ENCODE results near the gene PRKAG2. TPM values are rescaled to one million over a fixed set of nuclear protein-coding genes. Genes with fewer than 3 reads are reported as not detected.
"Not testable (repeated sequence)": the region's sequence is repeated elsewhere in the genome, so short reads cannot be mapped to it uniquely, and the experiment has no call there.

The PRKAG2 gene
- total RNA-seq, 2 experiments from 2014 or later: 23.5 to 25.6 TPM

DNA sequence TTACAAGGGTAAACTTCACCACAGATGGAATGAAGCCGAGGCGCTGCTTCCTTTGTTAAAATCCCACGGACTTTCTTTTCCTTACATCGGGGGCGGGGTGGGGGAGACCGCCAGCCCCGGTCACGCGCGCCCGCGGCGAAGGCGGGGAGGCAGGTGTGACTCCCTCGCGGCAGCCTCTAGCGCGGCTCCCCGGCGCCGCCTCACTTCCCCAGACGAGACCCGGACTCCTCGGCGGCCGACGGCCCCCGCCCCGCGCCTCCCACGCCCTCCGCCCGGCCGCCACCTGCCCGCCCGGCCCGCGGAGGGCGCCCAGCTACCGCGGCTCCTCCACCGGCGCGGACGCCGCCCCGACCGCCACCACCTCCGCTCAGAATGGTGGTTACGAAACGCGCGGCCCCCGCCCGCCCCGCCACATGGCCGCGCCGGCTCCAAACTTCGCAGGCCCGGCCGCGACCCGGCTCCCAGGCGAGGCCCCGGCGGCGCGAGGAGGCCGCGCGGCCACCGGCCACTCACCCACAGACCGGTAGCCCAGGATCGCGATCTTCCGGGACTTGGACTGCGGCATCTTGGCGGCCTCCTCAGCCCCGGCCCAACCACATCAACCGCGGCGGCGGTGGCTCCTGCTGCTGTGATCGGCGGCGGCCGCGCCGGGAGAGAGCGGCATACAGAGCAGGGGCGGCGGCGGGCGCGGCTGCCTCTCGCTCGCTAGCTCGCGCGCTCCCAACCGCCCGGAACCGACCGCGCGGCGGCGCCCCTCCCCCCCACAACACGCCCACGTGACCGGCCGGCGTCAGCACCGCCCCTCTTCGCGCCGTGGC lies 357.8 kb downstream of the PRKAG2 start:
- not testable (repeated sequence) for H3K36me3 Mint-ChIP-seq, H3K27me3 Mint-ChIP-seq, H3K9me3 Mint-ChIP-seq
- intact Hi-C loops (cut with micrococcal nuclease): loop anchor here (1.0 to 5.0 kb wide), 6 partner anchors 47 to 292 kb away; partner anchors contain the start of gene ABCF2
- H3K4me3 Mint-ChIP-seq: peak overlapping the region; percentile 92
- CTCF ChIA-PET: interaction anchor here (1.0 to 1.7 kb wide), 5 partner anchors 48 to 265 kb away, joined by 3 to 9 read pairs (median 4); no protein-coding TSS in a partner anchor
- peaks cover 41% of the 10 kb centered on the region for H3K4me1 Mint-ChIP-seq (ENCODE audit: low read depth)
- POLR2A ChIA-PET: interaction anchor here (0.6 to 3.7 kb wide), 5 partner anchors 19 to 507 kb away, joined by 4 to 25 read pairs (median 4); partner anchors contain the start of gene PRKAG2
- peak; percentile 70 for DNase-seq
- H3K27ac Mint-ChIP-seq: peak overlapping the region; percentile 96

DNA sequence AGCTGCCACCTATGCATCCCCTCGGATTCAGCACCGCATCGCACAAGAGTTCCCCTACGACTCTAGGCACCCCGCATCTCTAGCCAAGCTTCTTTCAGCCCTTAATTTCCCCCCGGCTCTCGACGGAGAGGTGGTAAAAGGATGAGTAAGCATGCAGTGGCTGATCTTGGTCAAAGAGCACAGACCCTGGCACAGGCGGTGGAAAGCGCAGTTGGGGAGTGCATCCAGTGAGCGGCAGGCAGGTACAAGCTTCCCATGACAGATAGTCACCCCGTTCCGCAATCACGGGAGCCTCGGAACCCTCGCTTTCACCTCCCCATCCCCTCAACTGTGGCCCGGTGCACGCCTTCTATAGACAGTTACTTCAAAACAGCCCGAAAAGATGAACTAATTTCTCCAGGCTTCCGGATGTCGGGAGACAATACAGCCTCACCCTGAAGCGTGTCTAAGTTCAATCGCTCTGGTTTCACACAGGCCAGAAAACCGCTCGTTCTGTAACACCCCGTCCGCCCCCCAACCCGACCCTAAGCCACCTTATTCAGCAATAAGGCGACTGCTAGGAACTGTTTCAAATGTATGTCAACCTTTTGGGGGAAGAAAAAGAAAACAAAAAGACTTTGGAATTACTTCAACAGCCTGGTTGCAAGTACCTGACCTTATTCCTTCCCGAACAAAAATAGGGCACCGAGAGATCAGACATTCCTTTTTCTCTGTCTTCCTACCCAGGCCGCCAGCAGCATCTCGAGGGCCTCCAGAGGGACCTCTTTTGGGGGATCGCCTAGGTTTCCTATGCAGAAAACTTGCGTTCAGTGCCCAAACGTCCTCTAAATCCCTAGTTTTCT lies 358.6 kb downstream of the PRKAG2 start:
- peak overlapping the region; percentile 85 for H3K27ac Mint-ChIP-seq
- H3K4me1 Mint-ChIP-seq (ENCODE audit: low read depth): peaks cover 48% of the 10 kb centered on the region
- POLR2A ChIA-PET: interaction anchor here (0.6 to 3.7 kb wide), 6 partner anchors 13 to 1112 kb away, joined by 3 to 25 read pairs (median 4); partner anchors contain the start of gene PRKAG2

DNA sequence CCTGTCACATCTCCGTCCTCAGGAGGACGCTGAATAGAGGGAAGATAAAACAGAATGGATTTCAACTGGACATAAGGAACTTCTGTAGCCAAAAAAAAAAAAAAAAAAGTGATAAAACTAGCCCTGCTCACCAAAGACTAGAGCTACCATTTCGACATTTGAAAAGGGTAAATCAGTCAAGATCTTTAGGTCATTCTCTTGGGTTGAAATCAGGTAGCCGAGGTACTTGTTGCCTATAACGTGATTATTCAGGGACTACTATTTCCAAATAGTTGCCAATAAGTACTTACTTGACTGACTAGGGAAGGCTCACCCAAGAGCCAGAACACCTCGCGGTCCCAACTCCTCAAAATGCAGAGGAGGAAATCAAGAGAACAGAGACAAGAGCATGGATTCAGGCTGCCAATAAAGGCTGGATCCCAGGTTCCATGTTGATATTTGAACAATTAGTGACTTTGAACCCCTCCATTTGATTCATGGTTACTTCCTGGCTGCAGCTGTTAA lies 359.3 kb downstream of the PRKAG2 start:
- H3K27ac Mint-ChIP-seq: peak overlapping the region; percentile 85
- no peaks in the 10 kb centered on the region for H3K27me3 Mint-ChIP-seq
- peaks cover 7% of the 10 kb centered on the region for H3K36me3 Mint-ChIP-seq
- intact Hi-C loops (cut with micrococcal nuclease): loop anchor here (1.0 to 5.0 kb wide), 6 partner anchors 45 to 290 kb away; partner anchors contain the start of gene ABCF2
- H3K4me3 Mint-ChIP-seq: peak overlapping the region; percentile 92
- peaks cover 54% of the 10 kb centered on the region for H3K4me1 Mint-ChIP-seq (ENCODE audit: low read depth)
- no peak for DNase-seq
- CTCF ChIA-PET: interaction anchor here (0.9 to 1.5 kb wide), 3 partner anchors 10 to 149 kb away, joined by 3 to 4 read pairs (median 3); no protein-coding TSS in a partner anchor
- no peaks in the 10 kb centered on the region for H3K9me3 Mint-ChIP-seq
- POLR2A ChIA-PET: interaction anchor here (0.6 to 3.7 kb wide), 4 partner anchors 12 to 1111 kb away, joined by 3 to 25 read pairs (median 4); no protein-coding TSS in a partner anchor

More for the DNA sequence above, 358.6 kb downstream of the PRKAG2 start:
- intact Hi-C loops (cut with micrococcal nuclease): loop anchor here (1.0 to 5.0 kb wide), 6 partner anchors 46 to 291 kb away; partner anchors contain the start of gene ABCF2
- Mint-ChIP-seq H3K4me3 (peak overlapping the region; percentile 92), H3K27me3 (no peaks in the 10 kb centered on the region), H3K9me3 (no peaks in the 10 kb centered on the region), H3K36me3 (peaks cover 7% of the 10 kb centered on the region)
- peak; percentile 82 for DNase-seq
- CTCF ChIA-PET: interaction anchor here (0.9 to 1.7 kb wide), 4 partner anchors 11 to 152 kb away, joined by 3 to 4 read pairs (median 4); no protein-coding TSS in a partner anchor

DNA sequence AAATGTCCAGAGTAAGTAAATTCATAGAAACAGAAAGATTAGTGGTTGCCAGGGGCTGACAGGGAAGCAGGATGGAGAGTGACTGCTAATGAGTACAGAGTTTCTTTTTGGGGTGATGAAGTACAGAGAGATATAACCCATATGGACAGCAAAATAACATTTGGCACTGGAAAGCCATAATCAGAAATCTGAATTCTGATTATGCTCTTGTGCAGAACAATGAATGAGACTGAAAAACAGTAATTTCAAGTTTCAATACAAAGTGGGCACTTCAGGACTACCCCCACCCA lies 361.7 kb downstream of the PRKAG2 start:
- CTCF ChIA-PET: interaction anchor here (1.1 kb wide), 1 partner anchor 165 kb away, joined by 3 read pairs; no protein-coding TSS in a partner anchor
- Mint-ChIP-seq H3K36me3 (peaks cover 7% of the 10 kb centered on the region), H3K4me3 (no peak overlapping the region), H3K27me3 (no peaks in the 10 kb centered on the region), H3K9me3 (no peaks in the 10 kb centered on the region), H3K4me1 (ENCODE audit: low read depth) (peaks cover 69% of the 10 kb centered on the region), H3K27ac (peak overlapping the region; percentile 35)
- no peak for DNase-seq
- intact Hi-C loops (cut with micrococcal nuclease): loop anchor here (5.0 kb wide), 3 partner anchors 43 to 288 kb away; partner anchors contain the start of gene ABCF2
- POLR2A ChIA-PET: interaction anchor here (1.0 kb wide), 1 partner anchor 9 kb away, joined by 3 read pairs; no protein-coding TSS in a partner anchor

DNA sequence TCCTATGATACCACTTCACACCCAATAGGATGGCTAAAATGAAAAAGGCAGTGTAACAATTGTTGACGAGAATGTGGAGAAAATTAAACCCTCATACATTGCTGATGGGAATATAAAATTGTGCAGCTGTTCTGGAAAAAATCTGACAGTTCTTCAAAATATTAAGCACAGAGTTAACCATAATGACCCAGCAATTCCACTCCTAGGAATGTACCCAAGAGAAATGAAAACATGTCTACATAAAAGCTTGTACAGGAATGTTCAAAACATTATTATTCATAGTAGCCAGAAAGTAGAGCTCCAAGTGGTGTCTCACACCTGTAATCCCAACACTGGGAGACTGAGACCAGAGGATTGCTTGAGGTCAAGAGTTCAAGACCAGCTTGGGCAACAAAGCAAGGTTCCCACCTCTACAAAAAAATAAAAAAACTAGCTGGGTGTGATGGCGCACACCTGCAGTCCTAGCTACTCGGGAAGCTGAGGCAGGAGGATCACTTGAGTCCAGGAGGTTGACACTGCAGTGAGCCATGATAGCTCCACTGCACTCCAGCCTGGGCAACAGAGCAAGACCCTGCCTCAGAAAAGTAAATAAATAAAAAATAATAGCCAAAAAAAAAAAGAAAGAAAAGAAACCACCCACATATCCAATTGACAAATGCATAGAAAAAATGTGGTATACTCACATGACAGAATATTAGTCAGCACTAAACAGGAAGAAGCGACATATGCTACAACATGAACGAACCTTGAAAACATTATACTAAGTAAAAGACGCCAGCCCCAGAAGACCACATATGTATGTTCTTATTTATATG lies 362.2 kb downstream of the PRKAG2 start:
- H3K4me3 Mint-ChIP-seq: no peak overlapping the region
- POLR2A ChIA-PET: no interaction called here
- no peak for DNase-seq
- no peaks in the 10 kb centered on the region for H3K27me3 Mint-ChIP-seq
- H3K27ac Mint-ChIP-seq: peak overlapping the region; percentile 35
- intact Hi-C loops (cut with micrococcal nuclease): loop anchor here (5.0 kb wide), 3 partner anchors 42 to 287 kb away; partner anchors contain the start of gene ABCF2
- H3K9me3 Mint-ChIP-seq: no peaks in the 10 kb centered on the region
- H3K36me3 Mint-ChIP-seq: peaks cover 5% of the 10 kb centered on the region
- CTCF ChIA-PET: interaction anchor here (0.9 to 1.2 kb wide), 4 partner anchors 67 to 268 kb away, joined by 3 to 5 read pairs (median 3); no protein-coding TSS in a partner anchor
- peaks cover 72% of the 10 kb centered on the region for H3K4me1 Mint-ChIP-seq (ENCODE audit: low read depth)

DNA sequence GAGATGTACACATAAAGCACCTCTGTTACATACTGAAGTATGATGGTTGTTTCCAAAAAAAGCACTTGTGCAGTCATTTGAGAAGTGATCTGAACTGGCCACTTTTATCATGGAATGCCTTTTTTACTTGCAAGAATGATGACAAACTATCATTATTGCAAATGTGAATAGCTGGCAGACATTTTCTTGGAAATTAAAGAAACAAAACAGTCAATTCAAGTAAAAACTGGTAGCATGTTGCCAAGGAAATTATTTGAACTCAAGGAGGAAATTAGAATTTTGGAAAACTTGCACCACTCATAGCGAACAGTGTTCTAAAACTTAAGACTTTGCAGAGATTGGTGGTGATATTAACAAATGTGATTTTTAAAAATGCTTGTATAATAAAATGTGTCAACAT lies 363.8 kb downstream of the PRKAG2 start:
- H3K9me3 Mint-ChIP-seq: no peaks in the 10 kb centered on the region
- intact Hi-C loops (cut with micrococcal nuclease): no loop called here
- DNase-seq: no peak
- H3K27ac Mint-ChIP-seq: no peak overlapping the region
- no peak overlapping the region for H3K4me3 Mint-ChIP-seq
- H3K27me3 Mint-ChIP-seq: no peaks in the 10 kb centered on the region
- ChIA-PET CTCF (no interaction called here), POLR2A (no interaction called here)
- H3K36me3 Mint-ChIP-seq: peaks cover 5% of the 10 kb centered on the region
- H3K4me1 Mint-ChIP-seq (ENCODE audit: low read depth): peaks cover 82% of the 10 kb centered on the region

DNA sequence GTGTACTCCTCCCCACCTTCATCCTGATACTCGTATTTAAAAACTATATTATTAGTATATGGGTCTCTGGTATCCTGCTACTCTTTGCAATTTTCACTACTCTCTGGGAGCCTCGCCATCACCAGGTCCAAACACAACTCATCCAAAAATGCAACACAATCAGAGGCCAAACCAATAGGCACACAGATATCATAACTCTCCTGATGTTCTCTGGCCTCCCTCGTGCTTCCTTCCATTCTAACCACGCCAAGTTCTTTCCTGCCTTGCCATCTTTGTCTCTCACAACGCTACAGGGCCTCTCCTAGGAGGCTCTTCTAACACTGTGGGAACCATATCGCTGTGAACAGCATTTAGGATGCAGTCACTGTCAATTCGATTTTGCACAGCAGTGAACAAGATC lies 364.6 kb downstream of the PRKAG2 start:
- POLR2A ChIA-PET: no interaction called here
- peaks cover 79% of the 10 kb centered on the region for H3K4me1 Mint-ChIP-seq (ENCODE audit: low read depth)
- no peaks in the 10 kb centered on the region for H3K9me3 Mint-ChIP-seq
- H3K27me3 Mint-ChIP-seq: no peaks in the 10 kb centered on the region
- peaks cover 2% of the 10 kb centered on the region for H3K36me3 Mint-ChIP-seq
- no peak overlapping the region for H3K4me3 Mint-ChIP-seq
- no peak overlapping the region for H3K27ac Mint-ChIP-seq
- CTCF ChIA-PET: no interaction called here
- intact Hi-C loops (cut with micrococcal nuclease): no loop called here
- no peak for DNase-seq

DNA sequence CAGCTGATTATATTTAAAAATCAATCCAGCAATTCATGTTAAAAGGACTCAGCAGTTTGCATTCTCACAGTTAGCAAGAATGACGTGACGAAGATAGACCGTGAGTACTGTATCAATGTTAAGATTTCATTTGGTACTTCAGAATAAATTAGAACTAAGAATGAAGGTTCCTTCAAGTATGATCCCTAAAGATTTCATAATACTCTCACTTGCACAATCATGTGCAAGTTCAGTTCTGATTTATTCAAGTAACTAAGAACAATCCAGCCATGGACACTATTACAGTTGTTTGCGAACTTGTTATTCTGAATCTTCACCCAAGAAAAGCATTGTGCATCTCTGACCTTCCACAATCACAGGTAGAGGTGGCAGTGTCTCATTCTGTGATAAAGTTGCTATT lies 365.0 kb downstream of the PRKAG2 start:
- no peaks in the 10 kb centered on the region for H3K9me3 Mint-ChIP-seq
- no peaks in the 10 kb centered on the region for H3K27me3 Mint-ChIP-seq
- CTCF ChIA-PET: no interaction called here
- peaks cover 2% of the 10 kb centered on the region for H3K36me3 Mint-ChIP-seq
- no peak overlapping the region for H3K27ac Mint-ChIP-seq
- no peak for DNase-seq
- intact Hi-C loops (cut with micrococcal nuclease): no loop called here
- no peak overlapping the region for H3K4me3 Mint-ChIP-seq
- POLR2A ChIA-PET: no interaction called here
- H3K4me1 Mint-ChIP-seq (ENCODE audit: low read depth): peaks cover 79% of the 10 kb centered on the region

DNA sequence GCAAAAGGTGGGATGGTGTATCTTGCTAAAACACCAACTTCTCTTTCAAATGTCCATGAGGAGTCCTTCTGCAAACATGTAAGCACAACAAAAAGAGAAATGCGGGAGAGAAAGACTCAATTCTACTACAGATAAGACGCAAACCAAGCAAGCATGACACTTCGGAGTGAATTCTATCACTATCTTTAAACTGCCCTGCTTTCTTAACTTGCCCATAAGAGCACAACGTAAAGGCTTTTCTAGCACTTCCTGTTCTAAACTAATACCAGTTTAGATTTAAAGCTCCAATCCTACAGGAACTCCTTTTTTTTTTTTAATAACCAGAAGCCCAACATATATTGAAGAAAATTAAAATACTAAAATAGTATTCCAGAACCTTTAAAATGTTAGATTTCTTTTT lies 365.6 kb downstream of the PRKAG2 start:
- H3K9me3 Mint-ChIP-seq: no peaks in the 10 kb centered on the region
- intact Hi-C loops (cut with micrococcal nuclease): no loop called here
- POLR2A ChIA-PET: no interaction called here
- H3K27ac Mint-ChIP-seq: no peak overlapping the region
- no peak for DNase-seq
- no peak overlapping the region for H3K4me3 Mint-ChIP-seq
- CTCF ChIA-PET: interaction anchor here (0.6 kb wide), 1 partner anchor 34 kb away, joined by 4 read pairs; no protein-coding TSS in a partner anchor
- peaks cover 78% of the 10 kb centered on the region for H3K4me1 Mint-ChIP-seq (ENCODE audit: low read depth)
- H3K27me3 Mint-ChIP-seq: no peaks in the 10 kb centered on the region
- peaks cover 2% of the 10 kb centered on the region for H3K36me3 Mint-ChIP-seq

DNA sequence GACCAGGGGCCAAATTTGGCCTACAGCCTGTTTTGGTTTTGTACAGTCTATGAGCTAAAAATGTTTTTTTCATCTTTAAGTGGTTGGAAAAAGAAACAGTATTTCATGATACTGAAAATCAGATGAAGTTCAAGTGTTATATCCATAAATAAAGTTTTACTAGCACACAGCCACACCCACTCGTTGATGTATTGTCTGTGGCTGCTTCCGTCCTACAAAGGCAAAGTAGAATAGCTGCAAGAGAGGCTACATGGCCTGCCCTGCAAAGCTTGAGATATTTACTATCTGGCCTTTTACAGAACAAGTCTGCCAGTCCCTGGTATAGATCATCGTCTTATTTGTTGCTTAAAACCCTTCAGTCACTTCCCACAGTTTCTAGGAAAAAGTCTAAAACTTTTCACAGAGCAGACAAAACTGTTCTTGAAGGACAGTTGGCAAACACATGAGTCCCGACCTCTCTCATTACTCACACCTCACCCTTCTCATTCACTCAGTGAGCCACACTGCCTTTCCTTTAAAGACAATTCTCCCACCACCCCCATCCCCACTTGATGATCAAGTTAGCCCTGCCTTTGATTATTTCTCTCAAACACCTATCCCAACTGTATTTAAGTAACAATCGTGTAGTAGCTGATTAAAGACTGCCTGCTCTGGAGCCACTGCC lies 367.1 kb downstream of the PRKAG2 start:
- Mint-ChIP-seq H3K27ac (no peak overlapping the region), H3K4me1 (ENCODE audit: low read depth) (peaks cover 75% of the 10 kb centered on the region), H3K4me3 (no peak overlapping the region), H3K27me3 (no peaks in the 10 kb centered on the region), H3K9me3 (no peaks in the 10 kb centered on the region), H3K36me3 (no peaks in the 10 kb centered on the region)
- POLR2A ChIA-PET: no interaction called here
- CTCF ChIA-PET: no interaction called here
- intact Hi-C loops (cut with micrococcal nuclease): no loop called here
- DNase-seq: no peak

DNA sequence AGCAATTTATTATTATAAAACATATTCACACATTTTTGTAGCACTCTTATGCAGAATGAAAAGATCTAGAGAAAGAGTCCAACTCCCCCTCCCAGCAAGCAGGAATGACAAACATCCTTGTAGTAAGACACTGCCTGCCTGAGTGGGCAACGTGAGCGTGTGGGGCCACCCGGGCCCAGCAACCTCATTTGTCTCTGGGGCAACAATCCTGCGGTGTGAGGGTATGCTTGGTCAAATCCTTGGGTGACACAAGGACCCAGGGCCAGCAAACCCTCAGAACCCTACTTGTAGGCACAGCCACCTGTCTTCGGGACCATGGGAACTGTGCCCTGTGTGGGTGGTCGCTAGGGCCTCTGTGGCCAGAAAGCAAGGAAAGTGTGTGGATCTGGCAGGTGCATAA lies 367.9 kb downstream of the PRKAG2 start:
- no peaks in the 10 kb centered on the region for H3K9me3 Mint-ChIP-seq
- H3K27me3 Mint-ChIP-seq: no peaks in the 10 kb centered on the region
- CTCF ChIA-PET: no interaction called here
- H3K27ac Mint-ChIP-seq: no peak overlapping the region
- H3K4me3 Mint-ChIP-seq: no peak overlapping the region
- intact Hi-C loops (cut with micrococcal nuclease): no loop called here
- POLR2A ChIA-PET: no interaction called here
- no peak for DNase-seq
- H3K36me3 Mint-ChIP-seq: no peaks in the 10 kb centered on the region
- H3K4me1 Mint-ChIP-seq (ENCODE audit: low read depth): peaks cover 70% of the 10 kb centered on the region

Data from activated CD4-positive, alpha-beta memory T cell treated with anti-CD3 and anti-CD28 coated beads for 36 hours (primary cell).